OCI-LY7 (cell line): Measurements from ENCODE around the gene NREP. TPM values are rescaled to one million over a fixed set of nuclear protein-coding genes. Genes with fewer than 3 reads are reported as not detected.

Source experiments
- BruUV-seq: library from RNA; stranded (reverse); fragments of 400-500 nt; replicated peaks from 2 replicates; lab custom pipeline; 2021; lab: Mats Ljungman, UMichigan
- CTCF ChIA-PET: fragments of 300-600 bp; sonication (Branson Sonifier 250); formaldehyde crosslinking; loops from one replicate; lab custom pipeline; 2022; ENCODE audit warnings: antibody characterized with exemption; ENCODE audit not compliant: unreplicated experiment; lab: Charles Lee
- POLR2A ChIA-PET: fragments of 300-600 bp; sonication (Branson Sonifier 250); formaldehyde crosslinking; loops from one replicate; lab custom pipeline; 2022; ENCODE audit warnings: antibody characterized with exemption; lab: Charles Lee
- DNase-seq: peaks from one replicate; pipeline ENCODE4 v3.0.0-alpha.2; 2015; ENCODE audit warnings: low spot score
- H2AFZ ChIP-seq: fragments of 200-600 bp; sonication (generic), shearing (Covaris generic); 2 replicates; pipeline ENCODE4 v1.6.1; 2014; ENCODE audit warnings: mild to moderate bottlenecking, antibody characterized with exemption, low read length, moderate library complexity
- H3K27ac ChIP-seq: fragments of 200-600 bp; sonication (generic); 2 replicates; pipeline ENCODE4 v1.5.1; 2014; ENCODE audit warnings: mixed run types, low read depth, mild to moderate bottlenecking, moderate library complexity, low read length, inconsistent platforms; ENCODE audit not compliant: poor library complexity, severe bottlenecking
- H3K36me3 ChIP-seq: fragments of 200-600 bp; sonication (generic); 2 replicates; pipeline ENCODE4 v1.6.1; 2014; ENCODE audit warnings: mild to moderate bottlenecking, antibody characterized with exemption, low read length, moderate library complexity, mixed read lengths; ENCODE audit not compliant: insufficient read depth
- H3K4me1 ChIP-seq: fragments of 200-600 bp; sonication (generic); 2 replicates; pipeline ENCODE4 v1.5.1; 2014; ENCODE audit warnings: mild to moderate bottlenecking, low read length; ENCODE audit not compliant: insufficient read depth, poor library complexity, severe bottlenecking
- H3K4me2 ChIP-seq: fragments of 200-600 bp; sonication (generic); 2 replicates; pipeline ENCODE4 v1.6.1; 2014; ENCODE audit warnings: mild to moderate bottlenecking, low read length
- H3K4me3 ChIP-seq: fragments of 200-600 bp; sonication (generic); 2 replicates; pipeline ENCODE4 v1.5.1; 2014; ENCODE audit warnings: mild to moderate bottlenecking, low read depth, low read length; ENCODE audit not compliant: poor library complexity, severe bottlenecking
- H3K79me2 ChIP-seq: fragments of 200-600 bp; sonication (generic); 2 replicates; pipeline ENCODE4 v1.6.1; 2016; ENCODE audit warnings: low read depth, mild to moderate bottlenecking, low read length, moderate library complexity, mixed read lengths; ENCODE audit not compliant: insufficient read depth
- H3K9me2 ChIP-seq: fragments of 200-600 bp; sonication (generic); 2 replicates; pipeline ENCODE4 v1.6.1; 2016; ENCODE audit warnings: mild to moderate bottlenecking, low read length, mixed read lengths; ENCODE audit not compliant: insufficient read depth
- H3K9me3 ChIP-seq: fragments of 200-600 bp; sonication (generic); 2 replicates; pipeline ENCODE4 v1.6.1; 2014; ENCODE audit warnings: mild to moderate bottlenecking, mixed run types, low read length, mixed read lengths
- H4K20me1 ChIP-seq: fragments of 200-600 bp; sonication (generic); 2 replicates; pipeline ENCODE4 v1.6.1; 2014; ENCODE audit warnings: mild to moderate bottlenecking, antibody characterized with exemption, low read length, moderate library complexity, mixed read lengths; ENCODE audit not compliant: insufficient read depth
- EZH2phosphoT487 ChIP-seq: fragments of 200-600 bp; sonication (generic); IDR thresholded peaks from 2 replicates; pipeline ENCODE4 v1.6.1; 2018; ENCODE audit warnings: low read depth, borderline replicate concordance, mild to moderate bottlenecking, mixed run types, antibody characterized with exemption, low read length, moderate library complexity, mixed read lengths
- intact Hi-C: fragments of 100-400 bp; cut with micrococcal nuclease; formaldehyde crosslinking; loops from one replicate; pipeline ENCODE4 v1.10.0; 2022; ENCODE audit not compliant: unreplicated experiment
- total RNA-seq, 2 experiments: library from RNA; depleted of rRNA in 1 of 2; stranded (reverse); fragments of >200 nt in 1 of 2; shearing (Covaris generic) in 1 of 2; gene quantifications; 2 replicates each; pipeline ENCODE4 v1.2.3, GENCODE V29; 2014 to 2022
- TF ChIP-seq, protein P1 (sequence below): fragments of 200-600 bp; sonication (generic); conservative IDR thresholded peaks from 2 replicates; pipeline ENCODE4 v1.5.1; 2014; ENCODE audit warnings: mild to moderate bottlenecking, antibody characterized with exemption, low read length, moderate library complexity, mixed read lengths

Gene NREP
- total RNA-seq, 2 experiments from 2014 or later = 40.0 to 100 TPM

DNA sequence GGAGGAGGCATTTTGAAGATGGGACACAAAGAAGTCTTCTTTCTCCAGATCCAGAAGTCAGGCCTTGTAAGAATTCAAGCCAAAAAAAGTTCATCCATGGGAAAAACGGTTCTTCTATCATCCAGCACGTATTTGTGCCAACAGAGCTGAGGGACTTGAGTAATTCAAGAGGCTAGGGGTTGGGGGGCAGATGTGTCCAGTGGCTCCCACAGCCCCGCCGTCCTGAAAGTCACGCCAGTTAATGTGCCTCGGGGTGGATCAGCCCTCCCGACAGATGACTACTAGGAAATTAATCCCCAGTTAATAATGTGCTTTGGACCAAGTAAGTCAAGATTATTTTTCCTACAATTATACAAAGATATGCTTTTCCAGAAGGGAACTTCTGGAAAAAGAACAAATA is 23.4 kb downstream of the NREP start:
- Histone ChIP-seq H4K20me1 (no peaks in the 10 kb centered on the region), H3K9me2 (no peaks in the 10 kb centered on the region), H2AFZ (no peak overlapping the region), H3K36me3 (peaks cover 46% of the 10 kb centered on the region), H3K9me3 (no peaks in the 10 kb centered on the region), H3K4me3 (no peak overlapping the region), H3K27ac (no peak overlapping the region), H3K4me2 (no peak overlapping the region), H3K4me1 (peaks cover 9% of the 10 kb centered on the region), H3K79me2 (no peaks in the 10 kb centered on the region)
- POLR2A ChIA-PET = interaction anchor here (0.7 kb wide), 1 partner anchor 118 kb away, joined by 3 read pairs; no protein-coding TSS in a partner anchor
- no TSS peak for BruUV-seq
- no peak for DNase-seq
- CTCF ChIA-PET = no interaction called here
- intact Hi-C loops = no loop called here
- TF ChIP-seq, protein P1, sequence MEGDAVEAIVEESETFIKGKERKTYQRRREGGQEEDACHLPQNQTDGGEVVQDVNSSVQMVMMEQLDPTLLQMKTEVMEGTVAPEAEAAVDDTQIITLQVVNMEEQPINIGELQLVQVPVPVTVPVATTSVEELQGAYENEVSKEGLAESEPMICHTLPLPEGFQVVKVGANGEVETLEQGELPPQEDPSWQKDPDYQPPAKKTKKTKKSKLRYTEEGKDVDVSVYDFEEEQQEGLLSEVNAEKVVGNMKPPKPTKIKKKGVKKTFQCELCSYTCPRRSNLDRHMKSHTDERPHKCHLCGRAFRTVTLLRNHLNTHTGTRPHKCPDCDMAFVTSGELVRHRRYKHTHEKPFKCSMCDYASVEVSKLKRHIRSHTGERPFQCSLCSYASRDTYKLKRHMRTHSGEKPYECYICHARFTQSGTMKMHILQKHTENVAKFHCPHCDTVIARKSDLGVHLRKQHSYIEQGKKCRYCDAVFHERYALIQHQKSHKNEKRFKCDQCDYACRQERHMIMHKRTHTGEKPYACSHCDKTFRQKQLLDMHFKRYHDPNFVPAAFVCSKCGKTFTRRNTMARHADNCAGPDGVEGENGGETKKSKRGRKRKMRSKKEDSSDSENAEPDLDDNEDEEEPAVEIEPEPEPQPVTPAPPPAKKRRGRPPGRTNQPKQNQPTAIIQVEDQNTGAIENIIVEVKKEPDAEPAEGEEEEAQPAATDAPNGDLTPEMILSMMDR = no peak
- no peak for TF ChIP-seq EZH2phosphoT487

DNA sequence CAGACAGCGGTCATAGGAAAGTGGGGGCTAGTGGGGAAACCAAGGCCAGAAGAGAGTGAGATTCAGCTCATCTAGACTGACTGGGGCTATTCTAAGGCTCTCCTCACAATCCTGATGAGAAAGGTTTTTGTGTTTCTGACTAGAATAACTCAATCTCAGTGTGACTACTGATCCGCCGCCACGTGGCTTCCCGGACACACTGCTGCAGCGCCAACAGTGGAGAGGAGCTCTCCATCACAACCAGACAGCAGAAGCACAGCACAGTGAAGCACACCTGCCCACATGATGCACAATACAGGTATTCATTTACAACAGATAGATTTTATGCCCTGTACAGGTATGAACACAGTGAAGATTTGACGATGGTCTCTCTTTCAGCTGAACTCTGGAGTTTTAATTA is 25.4 kb downstream of the NREP start:
- no peak for DNase-seq
- H3K4me2 ChIP-seq = no peak overlapping the region
- CTCF ChIA-PET = no interaction called here
- H2AFZ ChIP-seq = no peak overlapping the region
- no peaks in the 10 kb centered on the region for H3K9me3 ChIP-seq
- no peaks in the 10 kb centered on the region for H4K20me1 ChIP-seq
- POLR2A ChIA-PET = no interaction called here
- no peak overlapping the region for H3K4me3 ChIP-seq
- BruUV-seq = no TSS peak
- H3K9me2 ChIP-seq = no peaks in the 10 kb centered on the region
- no peak overlapping the region for H3K27ac ChIP-seq
- no peaks in the 10 kb centered on the region for H3K4me1 ChIP-seq
- intact Hi-C loops = no loop called here
- no peak for TF ChIP-seq EZH2phosphoT487
- TF ChIP-seq, protein P1 = no peak
- no peaks in the 10 kb centered on the region for H3K79me2 ChIP-seq
- H3K36me3 ChIP-seq = peaks cover 51% of the 10 kb centered on the region

DNA sequence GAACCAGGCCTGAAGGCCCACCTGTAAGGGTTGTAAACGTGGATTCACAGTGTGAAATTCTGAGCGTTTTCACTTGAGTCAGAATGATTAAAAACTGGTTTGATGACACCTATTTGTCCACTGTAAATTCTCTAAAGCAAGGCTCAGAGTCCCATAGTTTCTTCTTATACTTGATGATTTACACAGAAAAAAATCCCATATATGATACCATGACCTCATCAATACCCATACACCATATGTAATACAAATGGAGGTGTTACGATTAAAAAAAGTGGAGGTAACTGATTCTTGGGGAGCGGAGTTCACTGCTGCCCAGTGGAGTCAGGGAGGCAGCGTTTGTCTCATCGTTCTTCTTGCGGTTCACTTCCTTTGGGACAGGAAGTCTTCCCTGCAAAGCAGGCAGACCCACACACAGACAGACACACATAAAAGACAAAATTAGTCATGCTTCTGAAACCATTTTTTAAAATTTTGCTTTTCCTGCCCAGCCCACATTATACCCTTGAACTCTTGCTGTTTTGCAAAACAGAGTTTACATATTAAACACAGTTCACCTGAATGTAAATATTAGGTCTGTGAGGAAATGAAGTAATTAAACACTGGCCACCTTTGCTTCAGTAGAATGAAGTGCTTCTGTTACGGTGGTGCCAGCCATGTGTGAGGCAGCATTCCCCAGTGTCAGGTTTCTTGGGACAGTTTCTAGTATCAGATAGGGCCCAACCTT is 26.2 kb downstream of the NREP start:
- H3K4me1 ChIP-seq = no peaks in the 10 kb centered on the region
- no peaks in the 10 kb centered on the region for H3K79me2 ChIP-seq
- no peak overlapping the region for H3K4me3 ChIP-seq
- intact Hi-C loops = no loop called here
- no peaks in the 10 kb centered on the region for H4K20me1 ChIP-seq
- no peak overlapping the region for H2AFZ ChIP-seq
- no peak overlapping the region for H3K4me2 ChIP-seq
- POLR2A ChIA-PET = no interaction called here
- H3K9me3 ChIP-seq = no peaks in the 10 kb centered on the region
- DNase-seq = no peak
- no TSS peak for BruUV-seq
- TF ChIP-seq EZH2phosphoT487 = no peak
- TF ChIP-seq, protein P1 = no peak
- no peaks in the 10 kb centered on the region for H3K9me2 ChIP-seq
- no peak overlapping the region for H3K27ac ChIP-seq
- CTCF ChIA-PET = no interaction called here
- peaks cover 51% of the 10 kb centered on the region for H3K36me3 ChIP-seq
